PC-3 (cell line): ENCODE results near the gene TAF11L10.
"Not testable (repeated sequence)": the region's sequence is repeated elsewhere in the genome, so short reads cannot be mapped to it uniquely, and the experiment has no call there.

Source experiments
- EZH2 ChIP-seq: fragments of 300-600 bp; sonication (generic); IDR thresholded peaks from one replicate; pipeline ENCODE4 v1.6.1; 2017; ENCODE audit warnings: antibody characterized with exemption, mild to moderate bottlenecking, low read length; ENCODE audit not compliant: unreplicated experiment
- EZH2phosphoT487 ChIP-seq: fragments of 300-600 bp; sonication (generic); IDR thresholded peaks from 2 replicates; pipeline ENCODE4 v1.6.1; 2018; ENCODE audit warnings: mild to moderate bottlenecking, antibody characterized with exemption, low read length, borderline replicate concordance
- TF ChIP-seq, protein P1 (sequence below): fragments of 300-600 bp; sonication (generic); conservative IDR thresholded peaks from 2 replicates; pipeline ENCODE4 v1.5.1; 2017; ENCODE audit warnings: antibody characterized with exemption, low read depth, mild to moderate bottlenecking, low read length

DNA sequence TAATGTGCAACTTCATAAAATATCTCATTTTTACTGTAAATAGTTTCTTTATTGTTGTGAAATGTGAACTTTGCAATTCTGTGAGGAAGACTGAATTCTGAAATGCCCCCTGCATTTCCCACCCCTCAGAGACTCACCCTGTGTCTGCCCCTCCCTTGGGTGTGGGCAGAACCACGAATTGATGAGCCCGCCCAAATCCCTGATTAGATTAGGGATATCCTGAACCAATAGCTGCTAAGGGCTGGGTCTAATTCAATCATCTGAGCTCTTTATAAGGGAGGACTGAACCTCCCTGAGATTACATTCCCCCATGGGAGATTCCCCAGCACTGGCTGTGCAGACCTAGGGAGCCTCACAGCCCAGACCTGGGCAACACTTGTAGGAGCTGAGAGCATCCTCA is 12.5 kb upstream of the TAF11L10 start, which contains the start of gene TAF11L12:
- TF ChIP-seq, protein P1, sequence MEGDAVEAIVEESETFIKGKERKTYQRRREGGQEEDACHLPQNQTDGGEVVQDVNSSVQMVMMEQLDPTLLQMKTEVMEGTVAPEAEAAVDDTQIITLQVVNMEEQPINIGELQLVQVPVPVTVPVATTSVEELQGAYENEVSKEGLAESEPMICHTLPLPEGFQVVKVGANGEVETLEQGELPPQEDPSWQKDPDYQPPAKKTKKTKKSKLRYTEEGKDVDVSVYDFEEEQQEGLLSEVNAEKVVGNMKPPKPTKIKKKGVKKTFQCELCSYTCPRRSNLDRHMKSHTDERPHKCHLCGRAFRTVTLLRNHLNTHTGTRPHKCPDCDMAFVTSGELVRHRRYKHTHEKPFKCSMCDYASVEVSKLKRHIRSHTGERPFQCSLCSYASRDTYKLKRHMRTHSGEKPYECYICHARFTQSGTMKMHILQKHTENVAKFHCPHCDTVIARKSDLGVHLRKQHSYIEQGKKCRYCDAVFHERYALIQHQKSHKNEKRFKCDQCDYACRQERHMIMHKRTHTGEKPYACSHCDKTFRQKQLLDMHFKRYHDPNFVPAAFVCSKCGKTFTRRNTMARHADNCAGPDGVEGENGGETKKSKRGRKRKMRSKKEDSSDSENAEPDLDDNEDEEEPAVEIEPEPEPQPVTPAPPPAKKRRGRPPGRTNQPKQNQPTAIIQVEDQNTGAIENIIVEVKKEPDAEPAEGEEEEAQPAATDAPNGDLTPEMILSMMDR, result not testable (repeated sequence)
- not testable (repeated sequence) for TF ChIP-seq EZH2, EZH2phosphoT487
